GM19193 (cell line): Measurements from ENCODE around the gene STOX2.

Experiments
- POLR2A ChIP-seq: IDR thresholded peaks from 4 replicates; pipeline ENCODE4 v1.6.1; 2011; ENCODE audit not compliant: insufficient read depth, insufficient read length; ENCODE audit errors: extremely low read depth

The STOX2 gene

DNA sequence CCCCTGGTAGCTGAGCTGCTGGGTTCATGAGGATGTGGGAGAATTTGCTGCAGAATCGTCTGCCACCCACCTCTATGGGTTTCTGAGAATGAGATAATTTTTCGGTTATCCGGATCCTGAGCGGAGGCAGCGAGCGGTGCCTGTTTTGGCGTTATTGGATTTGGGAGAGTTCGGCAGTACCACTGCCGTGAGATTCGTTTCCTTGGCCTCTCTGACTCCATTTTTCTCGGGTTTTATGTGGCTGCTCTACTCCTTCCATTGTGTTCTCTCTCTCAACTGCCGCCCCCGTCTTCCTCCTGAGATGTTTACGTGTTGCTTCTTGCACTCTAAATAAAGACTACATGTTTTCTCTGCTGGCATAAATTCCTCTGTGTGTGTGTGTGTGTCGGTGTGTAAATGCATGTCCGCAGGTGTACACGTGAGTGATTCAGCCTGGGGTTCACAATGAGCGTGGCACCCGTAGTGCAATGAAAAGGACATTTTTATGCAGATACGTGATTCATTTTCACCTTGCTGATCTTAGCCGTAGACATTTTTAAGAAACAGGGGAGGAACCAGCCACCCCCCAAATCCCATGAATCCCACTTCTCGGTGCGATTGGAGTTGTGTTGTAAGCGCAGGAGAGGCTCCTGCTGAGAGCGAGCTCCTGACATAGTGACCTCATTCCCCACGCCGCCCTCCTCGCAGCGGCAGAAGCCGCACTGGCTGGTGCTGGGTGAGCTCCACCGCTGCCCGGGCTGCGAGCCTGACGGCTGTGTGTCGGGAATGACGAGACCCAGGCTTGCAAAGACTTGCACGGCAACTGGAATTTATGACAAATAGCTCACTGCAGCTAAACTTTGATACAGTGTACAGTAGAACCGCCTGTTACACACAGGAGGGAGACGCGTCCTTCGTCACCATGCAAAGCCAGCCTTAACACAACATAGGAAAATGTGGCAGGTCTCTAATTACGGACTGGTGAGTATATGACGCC is 82.2 kb downstream of the STOX2 start:
- no peak for TF ChIP-seq POLR2A

DNA sequence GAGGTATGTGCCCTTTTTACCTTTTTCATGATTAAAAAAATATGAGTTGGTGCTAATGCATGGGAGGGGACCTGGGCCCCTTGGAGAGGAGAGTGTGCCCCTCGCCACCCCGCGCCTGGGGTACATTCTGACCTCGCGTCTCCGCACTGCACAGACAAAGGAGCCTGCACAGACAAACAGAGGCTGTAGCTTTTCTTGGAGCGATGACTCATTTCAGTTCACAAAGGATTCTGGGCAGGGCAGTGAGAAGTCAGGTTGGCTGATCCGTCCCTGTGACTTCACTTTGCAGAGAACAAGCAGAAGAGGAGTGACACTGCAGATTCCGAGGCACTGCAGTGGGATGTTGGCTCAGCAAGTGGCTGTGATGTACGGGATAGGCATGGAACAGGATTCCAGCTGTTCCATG is 82.9 kb downstream of the STOX2 start:
- no peak for TF ChIP-seq POLR2A

- TF ChIP-seq POLR2A, result no peak
Observed at GRCh38 chr4:183988874-183989273, 83.8 kb downstream of the STOX2 start.

DNA sequence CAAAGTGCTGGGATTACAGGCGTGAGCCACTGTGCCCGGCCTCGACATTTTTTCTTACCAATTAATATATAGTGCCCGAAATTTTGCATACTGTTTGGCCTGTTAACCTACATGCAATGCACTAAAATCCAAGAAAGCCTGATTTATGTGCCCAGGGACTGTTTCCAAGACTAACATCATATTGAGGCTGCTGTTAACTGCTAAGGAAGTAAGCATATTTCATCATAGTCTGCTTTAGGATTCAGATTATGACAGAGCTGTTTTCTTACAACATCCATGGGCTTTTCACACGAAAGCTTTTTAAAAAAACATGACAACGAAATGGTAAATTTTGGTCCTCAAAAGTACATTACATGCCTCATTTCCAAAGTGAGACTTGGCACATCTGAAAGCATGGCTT is 84.4 kb downstream of the STOX2 start:
- TF ChIP-seq POLR2A, result no peak

- TF ChIP-seq POLR2A, result no peak
Observed at GRCh38 chr4:183989931-183990330, 84.8 kb downstream of the STOX2 start.

GRCh38 chr4:183993676-183994075 is 88.6 kb downstream of the STOX2 start:
- no peak for TF ChIP-seq POLR2A

DNA sequence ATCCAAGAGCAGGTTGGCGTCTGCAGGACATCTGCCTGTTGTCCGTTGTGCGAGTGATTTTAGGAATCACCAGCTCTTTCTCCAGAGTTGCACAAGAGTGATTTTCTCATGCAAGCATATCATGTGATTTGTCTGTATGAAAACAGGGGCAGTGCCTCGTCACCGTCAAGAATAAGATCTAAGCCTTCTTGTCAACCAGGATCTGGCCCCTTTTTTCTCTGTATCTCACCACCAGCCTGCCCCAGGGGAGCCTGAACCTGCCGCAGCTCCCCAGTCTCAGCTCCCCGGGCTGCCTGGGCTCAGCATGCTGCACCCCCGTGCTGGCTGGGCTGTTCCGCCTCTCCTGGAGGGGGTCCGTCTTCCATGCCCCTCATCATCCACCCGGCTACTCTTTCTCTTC is 90.5 kb downstream of the STOX2 start:
- no peak for TF ChIP-seq POLR2A

GRCh38 chr4:183996868-183997267 is 91.8 kb downstream of the STOX2 start:
- TF ChIP-seq POLR2A, result no peak

DNA sequence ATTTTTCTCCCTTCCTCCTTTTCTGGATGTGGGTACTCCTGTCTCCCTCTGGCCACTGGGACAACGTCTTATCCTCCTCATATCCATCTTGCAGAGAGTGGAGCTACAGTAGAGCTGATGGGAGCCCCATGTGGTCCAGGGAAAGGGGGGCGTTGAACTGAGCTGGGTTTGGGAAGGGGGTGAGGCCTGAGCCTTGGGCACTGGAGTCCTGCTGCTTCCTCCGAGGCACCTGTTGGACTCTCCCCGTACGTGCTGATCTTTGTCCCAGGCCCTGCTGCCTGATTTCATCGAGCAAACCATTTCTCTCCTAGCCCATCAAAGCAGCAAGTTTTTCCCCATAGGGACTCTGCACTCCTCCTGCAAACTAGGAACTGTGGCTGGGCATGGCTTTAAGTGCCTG is 94.3 kb downstream of the STOX2 start:
- no peak for TF ChIP-seq POLR2A

GRCh38 chr4:184000457-184001396 is 95.6 kb downstream of the STOX2 start:
- TF ChIP-seq POLR2A, result no peak

DNA sequence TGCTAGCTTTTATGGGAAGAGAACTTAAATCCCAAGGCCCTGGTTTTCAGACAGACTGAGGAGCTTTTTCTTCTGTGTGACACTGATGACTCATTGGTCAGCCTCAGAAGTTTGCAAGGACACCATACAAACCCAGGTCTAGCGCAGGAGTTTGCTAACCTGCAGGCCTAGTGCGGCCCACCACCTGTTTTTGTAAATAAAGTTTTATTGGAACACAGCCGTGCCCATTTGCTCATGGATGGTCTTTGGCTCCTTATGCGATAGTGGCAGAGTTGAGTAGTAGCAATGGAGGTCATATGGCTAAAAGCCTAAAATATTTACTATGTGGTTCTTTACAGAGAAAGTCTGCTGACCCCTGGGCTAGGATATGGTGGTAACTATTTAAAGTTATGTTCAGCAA is 98.3 kb downstream of the STOX2 start:
- no peak for TF ChIP-seq POLR2A

- TF ChIP-seq POLR2A, result no peak
Observed at GRCh38 chr4:184007891-184008290, 102.8 kb downstream of the STOX2 start.

DNA sequence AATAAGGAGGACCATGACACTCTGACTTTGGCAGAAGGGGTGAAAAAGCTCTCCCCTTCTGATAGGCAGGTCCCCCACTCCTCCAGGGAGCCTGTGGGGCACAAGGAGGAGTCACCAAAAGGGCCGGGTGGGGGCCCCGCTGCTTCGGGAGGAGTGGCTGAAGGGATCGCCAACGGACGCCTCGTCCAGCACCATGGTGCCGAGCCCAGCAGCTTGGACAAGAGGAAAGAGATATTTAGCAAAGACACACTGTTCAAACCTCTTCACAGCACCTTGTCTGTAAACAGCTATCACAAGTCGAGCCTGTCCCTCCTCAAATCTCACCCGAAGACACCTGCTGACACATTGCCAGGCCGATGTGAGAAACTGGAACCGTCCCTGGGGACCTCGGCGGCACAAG is 105.6 kb downstream of the STOX2 start:
- no peak for TF ChIP-seq POLR2A

DNA sequence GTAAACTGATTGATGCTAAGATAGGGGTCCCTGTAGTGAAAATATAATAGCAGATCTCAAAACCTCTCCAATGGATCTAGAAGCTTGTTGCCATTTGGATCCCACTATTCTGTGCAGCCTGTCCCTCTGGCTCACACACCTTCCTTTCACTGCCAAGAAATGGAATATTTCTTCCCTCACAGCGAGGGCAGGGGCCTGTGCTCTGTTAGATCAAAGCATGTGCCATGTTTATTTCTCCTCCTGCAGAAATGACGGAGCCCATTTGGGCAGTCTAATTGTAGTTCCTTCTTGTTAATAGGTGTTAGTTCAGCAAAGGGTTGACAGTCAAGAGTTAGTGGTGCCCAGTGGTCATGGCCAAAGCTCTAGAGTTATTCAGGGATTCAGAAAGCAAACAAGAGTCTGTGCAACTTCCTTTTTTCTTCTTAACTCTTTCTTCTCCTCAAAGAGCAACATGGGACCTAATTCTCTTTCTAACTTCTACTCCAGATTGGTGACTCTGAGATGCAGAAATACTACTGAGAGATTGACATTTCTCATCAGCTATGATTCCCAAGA is 106.8 kb downstream of the STOX2 start:
- no peak for TF ChIP-seq POLR2A

- TF ChIP-seq POLR2A, result no peak
Observed at GRCh38 chr4:184012937-184013336, 107.8 kb downstream of the STOX2 start.
